HG03520 (cell line): ENCODE measurements around the gene SPECC1.

Experiments used
- ATAC-seq: cut with Tn5 transposase; IDR thresholded peaks from one replicate; pipeline ENCODE4 v1.9.1; 2021; ENCODE audit warnings: mild to moderate bottlenecking, moderate library complexity; ENCODE audit not compliant: unreplicated experiment

SPECC1 gene

DNA sequence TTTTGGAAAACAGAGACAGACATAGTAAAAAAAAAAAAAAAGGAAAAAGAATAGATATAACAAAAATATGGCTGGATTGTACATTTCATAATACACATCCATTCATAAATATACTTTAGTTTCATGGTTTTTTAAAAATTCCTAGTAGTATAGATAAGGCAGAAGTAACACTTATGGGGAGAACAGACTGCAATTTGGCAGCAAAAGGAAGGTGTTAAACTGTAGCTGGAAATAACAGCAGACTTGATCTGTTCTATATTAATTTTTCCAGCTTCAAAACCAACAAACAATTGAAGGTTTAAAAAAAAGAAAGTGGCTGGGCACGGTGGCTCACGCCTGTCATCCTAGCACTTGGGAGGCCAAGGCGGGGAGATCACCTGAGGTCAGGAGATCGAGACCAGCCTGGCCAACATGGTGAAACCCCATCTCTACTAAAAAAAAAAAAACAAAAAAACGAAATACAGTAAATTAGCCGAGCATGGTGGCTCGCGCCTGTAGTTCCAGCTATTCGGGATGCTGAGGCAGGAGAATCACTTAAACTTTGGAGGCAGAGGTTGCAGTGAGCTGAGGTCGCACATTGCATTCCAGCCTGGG lies 191.8 kb downstream of the SPECC1 start:
- no peak for ATAC-seq

DNA sequence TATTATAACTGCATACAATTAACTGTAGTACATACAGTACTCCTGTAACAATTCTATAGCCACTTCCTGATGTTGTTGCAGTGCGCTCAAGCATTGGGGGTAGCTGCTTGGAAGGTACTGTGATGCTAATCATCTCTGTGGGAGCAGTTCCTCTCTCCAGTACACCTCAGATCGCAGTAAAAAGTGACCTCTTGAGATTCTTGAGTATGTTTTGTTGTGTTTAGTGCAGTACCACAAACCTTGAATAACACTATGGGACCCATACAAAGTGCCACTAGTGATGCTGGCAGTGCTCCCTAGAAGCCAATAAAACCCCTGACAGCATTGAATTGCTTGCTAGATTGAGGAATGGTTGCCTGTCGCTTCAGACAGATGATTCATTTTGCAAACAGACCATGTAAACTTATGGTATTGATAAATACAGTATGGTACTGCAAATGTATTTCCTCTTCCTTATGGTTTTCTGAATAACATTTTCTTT lies 193.0 kb downstream of the SPECC1 start:
- ATAC-seq = no peak

DNA sequence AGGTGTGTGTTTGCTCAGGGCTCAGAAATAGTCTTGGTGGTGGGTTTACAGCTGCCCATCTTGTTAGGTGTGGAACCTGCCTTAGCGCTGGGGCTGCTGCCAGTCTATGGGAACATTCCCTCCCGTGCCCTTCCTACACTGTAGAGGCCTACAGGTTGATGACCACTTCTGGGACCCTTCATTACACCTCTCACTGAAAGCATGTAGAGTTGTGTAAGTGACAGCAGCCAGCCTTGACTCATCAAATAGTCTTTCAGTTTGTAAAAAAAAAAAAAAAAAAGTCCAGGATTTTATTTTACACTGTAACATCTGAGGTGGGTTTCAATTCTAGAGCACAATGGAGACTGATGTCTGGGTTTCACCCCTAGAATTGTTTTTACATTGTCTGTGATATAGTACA lies 193.9 kb downstream of the SPECC1 start:
- ATAC-seq = no peak

DNA sequence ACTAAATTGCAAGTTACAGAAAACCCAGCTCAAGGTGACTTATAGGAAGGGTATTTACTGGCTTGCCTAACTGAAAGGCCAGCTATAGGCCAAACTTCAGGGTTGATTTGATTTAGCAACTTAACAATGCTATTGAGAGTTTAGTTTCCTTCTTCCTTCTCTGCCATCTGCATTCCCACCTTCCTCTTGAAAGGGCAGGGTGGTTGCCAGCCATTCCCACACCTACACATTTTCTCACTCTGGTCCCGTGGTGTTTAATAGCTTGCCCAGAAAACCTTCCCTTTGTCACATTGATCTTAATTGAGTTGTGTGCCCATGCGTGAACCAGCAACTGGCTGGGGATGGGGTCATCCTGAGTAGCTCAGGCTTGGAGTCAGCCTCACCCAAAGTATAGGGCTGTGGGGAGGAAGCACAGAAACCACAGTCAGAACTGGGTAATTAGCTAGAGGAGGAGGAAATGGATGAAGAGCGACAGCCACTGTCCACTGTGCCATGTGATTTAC lies 194.7 kb downstream of the SPECC1 start:
- no peak for ATAC-seq

DNA sequence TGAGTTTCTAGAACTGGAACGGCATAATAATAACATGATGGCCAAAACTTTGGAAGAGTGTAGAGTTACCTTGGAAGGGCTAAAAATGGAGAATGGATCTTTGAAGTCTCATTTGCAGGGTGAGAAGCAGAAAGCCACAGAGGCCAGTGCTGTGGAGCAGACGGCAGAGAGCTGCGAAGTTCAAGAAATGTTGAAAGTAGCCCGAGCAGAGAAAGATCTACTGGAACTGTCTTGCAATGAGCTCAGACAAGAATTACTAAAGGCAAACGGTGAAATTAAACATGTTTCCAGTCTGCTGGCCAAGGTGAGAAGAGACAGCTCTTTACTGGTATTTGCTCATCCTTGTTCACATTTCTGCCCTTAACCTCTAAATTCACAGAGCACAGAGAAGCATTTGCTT lies 196.4 kb downstream of the SPECC1 start:
- no peak for ATAC-seq

DNA sequence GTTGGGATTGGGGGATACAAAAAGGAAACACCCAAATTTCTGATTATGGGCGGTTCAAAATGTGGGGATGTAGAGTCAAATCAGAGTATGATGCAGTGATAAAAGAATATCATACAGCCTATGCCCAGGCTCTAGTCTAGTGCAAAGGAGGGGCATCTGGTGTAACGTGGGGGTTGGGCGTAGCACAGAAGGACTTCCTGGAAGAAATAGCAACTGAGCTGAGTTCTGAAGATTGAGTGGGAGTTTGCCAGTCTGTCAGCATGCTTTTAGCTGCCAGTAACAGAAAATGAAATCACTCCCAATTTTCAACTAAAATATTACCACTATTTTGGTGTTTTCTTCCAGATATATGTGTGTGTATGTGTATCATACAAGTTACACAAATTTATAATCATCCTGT lies 196.9 kb downstream of the SPECC1 start:
- no peak for ATAC-seq

DNA sequence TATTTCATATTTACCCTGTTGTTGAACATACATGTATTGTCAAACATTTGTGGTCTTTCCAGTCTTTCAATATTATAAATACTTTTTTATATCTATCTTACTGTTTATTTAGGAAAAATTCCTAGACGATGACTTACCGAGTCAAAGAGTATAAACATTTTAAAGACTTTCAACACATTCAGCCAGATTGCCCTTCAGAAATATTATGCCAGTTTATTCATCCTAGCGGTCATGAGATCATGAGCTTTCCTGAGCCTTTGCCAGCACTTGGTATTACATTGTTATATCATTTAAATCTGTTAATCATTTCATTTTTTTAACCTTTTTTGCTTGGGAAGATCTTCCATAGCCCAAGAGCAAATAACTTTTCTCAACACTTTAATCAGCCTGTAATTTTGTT lies 197.4 kb downstream of the SPECC1 start:
- no peak for ATAC-seq

DNA sequence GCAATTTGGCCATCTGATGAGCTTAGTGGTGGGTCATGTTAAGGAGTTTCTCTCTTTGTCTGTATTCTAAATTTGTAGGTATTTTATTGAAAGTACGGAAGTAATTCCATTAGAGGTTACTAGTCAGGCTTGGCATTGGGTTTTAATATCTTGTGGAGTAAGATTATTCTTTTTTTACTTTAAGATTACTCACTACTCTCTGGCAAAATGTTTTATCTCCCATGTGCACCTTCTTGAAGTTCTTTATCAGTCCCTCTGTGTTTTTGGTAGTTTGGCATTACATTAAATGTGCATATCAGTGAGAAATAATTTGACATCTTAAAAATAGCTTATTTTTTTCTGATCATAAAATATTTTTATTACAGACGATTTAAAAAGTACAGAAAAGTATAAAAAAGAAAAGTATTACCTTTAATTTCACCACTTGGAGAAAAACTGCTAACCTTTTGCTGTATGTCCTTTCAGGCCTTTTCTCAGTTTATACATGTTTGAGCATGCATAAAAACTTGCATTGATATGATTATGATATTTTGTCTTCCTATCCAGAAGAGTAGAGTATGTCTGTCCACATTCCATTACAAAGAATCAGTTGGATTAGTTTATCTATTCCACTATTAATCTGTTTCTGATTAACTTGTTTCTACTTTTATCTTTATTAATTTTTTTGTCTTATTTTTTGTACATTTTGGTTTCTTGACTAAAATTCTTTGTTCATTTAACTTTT lies 198.3 kb downstream of the SPECC1 start:
- ATAC-seq = no peak

DNA sequence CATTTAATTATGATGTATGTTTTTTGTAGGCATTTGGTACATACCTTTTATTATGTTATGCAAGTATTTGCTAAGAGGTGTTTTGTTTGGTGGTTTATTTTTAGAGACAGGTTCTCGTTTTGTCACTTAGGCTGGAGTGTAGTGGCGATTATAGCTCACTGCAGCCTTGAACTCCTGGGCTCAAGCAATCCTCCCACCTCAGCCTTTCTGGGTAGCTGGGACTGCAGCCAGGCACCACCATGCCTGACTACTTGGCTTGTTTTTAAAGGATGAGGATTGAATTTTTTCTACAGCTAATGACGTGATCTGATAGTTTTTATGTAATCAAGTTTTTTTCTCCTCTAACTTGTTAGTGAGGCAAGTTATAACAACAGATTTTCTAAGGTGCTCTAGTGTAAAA lies 199.6 kb downstream of the SPECC1 start:
- ATAC-seq = no peak

DNA sequence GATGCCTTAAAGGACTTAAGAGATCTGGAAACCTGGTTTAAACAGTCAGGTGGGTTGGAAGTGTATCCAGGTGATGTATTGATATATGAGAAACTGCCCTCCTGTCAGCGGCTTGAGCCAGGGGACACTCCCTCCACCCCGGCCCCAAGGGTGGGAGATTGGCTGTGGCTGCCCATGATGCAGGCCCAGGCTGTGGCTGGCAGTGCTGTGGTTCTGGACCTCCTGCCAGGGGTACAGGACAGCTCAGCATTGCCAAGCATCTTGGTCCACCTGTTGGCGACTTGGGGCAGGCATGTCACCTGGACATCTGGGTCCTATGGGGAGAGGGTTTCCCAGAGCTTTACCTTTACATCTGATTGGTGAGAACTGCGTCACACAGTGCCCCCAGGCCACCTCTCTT lies 201.0 kb downstream of the SPECC1 start:
- ATAC-seq = no peak

DNA sequence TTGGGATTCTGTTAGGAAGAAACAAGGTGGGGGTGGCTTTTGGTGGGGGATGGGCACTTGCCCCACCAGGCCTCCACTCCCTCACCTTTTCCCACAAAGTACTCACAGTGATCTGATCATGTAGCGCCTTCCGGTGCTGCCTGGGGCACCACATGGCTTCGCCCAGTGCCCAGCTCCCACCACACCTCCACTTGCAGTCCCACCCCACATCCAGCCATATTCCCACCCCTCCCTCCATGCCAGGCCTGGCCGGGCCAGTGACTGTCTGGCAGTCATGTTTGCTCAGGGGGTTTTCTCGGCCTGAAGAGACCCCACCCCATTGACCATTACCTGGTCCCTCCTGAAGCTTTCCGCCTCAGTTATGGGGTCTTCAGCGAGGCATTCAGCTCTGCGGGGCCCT lies 201.5 kb downstream of the SPECC1 start:
- ATAC-seq = no peak

DNA sequence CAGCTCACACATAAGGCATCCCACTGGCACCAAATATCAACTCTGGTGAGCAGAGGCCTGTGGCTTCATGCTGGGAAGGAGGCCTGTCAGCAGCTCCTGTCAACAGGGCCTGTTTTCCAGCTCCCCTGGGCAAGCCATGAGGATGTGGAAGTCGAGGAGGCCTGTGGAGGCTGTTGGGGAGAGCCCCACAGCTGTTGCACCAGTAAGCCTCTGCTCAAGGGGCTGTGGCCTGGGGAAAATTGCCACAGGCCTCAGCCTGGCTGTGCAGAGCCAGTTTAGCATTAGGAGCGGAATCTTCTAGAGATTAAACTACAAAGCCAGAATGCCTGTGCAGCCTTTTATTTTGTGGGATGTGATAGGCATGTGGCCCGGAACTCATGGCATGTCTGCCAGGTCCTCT lies 202.1 kb downstream of the SPECC1 start:
- no peak for ATAC-seq

DNA sequence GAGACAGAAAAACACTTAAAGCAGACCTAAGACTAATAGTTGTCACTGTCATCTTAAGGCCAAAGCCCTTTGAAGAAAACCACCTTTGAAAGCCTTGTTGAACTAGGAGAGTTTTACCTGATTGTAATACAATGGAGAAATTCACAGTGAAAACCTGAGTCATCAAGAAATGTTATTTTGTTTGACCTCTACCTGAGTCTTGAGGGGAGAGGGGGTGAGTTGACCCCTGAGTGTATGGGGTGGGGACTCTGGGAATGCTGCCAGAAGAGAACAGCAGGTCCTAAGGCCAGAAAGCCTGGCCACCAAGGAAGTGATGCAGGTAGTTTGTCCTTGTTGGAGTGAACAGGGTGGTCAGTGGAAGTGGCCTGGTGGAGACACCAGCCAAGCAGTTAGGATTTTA lies 204.3 kb downstream of the SPECC1 start:
- ATAC-seq = no peak

DNA sequence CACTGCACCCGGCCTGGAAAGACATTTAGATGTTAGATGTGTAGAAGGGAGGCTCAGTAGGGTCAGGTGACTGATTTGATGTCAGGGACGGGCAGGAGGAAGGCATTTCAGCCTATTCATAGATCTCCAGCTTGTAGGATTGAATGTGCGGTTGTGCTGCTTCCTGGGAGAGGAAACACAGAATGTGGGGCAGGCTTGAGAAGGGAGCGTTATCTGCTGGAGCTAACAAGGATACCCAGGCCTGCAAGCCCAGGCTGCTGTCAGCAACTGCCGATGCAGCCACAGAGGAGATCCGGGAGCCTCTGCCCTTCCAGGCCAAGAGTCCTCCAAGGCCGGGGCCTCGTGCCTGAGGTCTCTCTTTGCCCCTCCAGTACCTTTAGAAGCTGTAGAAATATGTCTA lies 205.6 kb downstream of the SPECC1 start:
- no peak for ATAC-seq

DNA sequence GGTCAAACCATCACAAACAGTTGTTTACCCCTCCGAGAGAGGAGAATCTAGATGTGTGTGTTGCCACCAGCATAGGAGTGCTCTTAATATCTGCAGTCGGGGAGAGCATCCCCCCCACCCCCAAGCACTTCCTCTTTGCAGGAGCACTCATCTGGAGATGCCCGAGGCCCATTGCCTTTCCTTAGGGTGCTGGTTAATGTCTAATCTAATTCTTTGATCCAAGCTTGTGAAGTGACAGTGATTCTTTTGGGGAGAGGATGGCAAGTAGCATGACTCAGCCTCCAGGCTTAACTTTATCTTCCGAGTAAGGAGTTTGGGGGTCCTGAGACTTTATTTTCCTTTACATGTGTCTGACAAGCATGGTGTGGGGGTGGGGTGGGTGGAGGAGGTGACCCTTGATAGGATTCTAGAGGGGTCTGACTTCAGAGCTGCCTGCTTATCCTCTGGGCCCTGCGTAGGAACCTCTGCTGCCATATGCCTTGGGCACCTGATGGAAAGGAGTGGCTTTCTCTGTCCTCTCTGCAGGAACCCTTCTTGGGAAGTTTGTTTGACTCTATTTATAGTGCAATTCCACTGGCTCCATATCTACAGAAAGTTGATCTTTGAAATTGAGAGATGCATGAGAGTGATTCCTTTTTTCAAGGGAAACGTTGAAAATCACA lies 207.1 kb downstream of the SPECC1 start:
- no peak for ATAC-seq

DNA sequence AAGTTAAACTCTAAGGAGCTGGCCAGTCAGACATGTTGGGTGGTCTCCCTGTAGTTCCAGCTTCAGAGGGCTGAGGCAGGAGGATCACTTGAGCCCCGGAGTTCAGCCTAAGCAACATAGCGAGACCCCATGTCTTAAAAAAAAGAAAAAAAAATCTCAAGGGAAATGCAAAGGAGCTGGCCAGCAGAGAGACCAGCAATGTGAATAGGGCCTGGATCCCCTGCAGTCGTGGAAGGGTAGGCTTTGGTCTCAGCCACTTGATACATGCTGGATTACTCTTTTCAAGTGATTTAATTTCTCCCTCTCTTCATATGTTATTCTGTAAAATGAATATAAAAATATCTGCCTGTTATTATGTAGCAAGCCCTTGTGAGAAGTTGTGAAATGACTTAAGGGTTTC lies 207.7 kb downstream of the SPECC1 start:
- no peak for ATAC-seq

DNA sequence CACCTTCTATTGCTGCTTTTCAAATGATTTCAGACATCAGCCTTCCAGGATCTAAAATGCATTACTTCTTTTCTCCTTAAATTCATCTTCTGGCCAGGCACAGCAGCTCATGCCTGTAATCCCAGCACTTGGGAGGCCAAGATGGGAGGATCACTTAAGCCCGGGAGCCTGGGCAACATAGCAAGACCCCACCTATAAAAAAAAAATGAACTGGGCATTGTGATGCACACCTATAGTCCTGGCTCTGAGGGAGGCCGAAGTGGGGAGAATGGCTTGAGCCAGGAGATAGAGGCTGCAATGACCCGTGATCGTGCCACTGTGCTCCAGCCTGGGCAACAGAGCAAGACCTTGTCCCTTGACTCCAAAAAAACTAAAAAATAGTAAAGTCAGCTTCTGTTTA lies 208.5 kb downstream of the SPECC1 start:
- no peak for ATAC-seq

DNA sequence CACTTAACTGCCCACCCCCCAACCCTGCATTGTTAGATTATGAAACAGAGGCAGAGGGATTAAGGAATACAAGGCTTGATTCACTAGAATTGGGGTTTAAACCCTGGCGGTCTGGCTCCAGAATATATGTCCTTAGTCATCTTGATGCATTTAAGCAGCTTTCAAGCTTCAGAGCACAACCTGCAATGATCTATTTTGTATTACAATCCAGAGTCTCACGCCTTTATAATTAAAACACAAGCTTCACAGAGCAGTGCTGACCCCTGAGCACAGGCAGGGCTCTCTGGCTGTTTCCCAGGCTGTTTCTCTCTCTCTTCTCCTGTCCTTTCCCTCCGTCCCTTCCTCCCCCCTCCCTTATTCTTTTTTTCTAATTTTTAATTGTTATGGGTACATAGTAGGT lies 209.1 kb downstream of the SPECC1 start:
- ATAC-seq = no peak

DNA sequence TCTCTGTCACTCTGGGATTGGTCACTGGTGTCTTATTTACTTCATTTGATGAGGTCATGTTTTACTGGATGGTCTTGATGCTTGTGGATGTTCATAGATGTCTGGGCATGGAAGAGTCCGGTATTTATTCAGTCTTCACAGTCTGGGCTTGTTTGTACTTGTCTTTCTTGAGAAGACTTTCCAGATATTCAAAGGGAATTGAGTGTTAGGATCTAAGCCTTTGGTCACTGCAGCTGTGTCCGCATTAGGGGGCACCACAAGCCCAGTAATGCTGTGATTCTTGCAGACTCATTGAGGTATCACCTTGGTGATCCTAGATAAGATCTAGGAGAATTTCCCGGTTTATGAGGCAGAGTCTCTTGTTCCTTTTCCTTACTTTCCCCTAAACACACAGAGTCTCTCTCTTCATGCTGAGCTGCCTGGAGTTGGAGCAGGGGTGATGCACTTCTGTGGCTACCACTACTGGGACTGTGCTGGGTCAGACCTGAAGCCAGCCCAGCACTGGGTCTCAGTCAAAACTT lies 214.7 kb downstream of the SPECC1 start:
- no peak for ATAC-seq

DNA sequence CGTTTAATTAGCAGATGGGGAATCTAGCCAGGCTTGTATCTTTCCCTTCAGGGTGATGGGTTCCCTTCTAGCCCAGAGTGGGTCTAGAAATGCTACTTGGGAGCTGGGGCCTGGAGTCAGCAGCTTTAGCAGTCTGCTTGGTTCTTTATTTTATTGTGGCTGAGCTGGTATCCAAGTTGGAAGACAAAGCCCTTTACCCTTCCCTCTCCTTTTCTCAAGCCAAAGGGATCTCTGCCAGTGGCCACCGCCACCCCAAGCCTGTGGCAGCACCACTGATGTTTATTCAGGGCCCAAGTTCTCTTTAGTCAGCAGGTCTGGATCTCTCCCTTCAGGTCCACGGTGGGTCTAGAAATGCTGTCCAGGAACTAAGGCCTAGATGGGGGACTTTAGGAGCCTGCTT lies 215.2 kb downstream of the SPECC1 start:
- ATAC-seq = no peak

DNA sequence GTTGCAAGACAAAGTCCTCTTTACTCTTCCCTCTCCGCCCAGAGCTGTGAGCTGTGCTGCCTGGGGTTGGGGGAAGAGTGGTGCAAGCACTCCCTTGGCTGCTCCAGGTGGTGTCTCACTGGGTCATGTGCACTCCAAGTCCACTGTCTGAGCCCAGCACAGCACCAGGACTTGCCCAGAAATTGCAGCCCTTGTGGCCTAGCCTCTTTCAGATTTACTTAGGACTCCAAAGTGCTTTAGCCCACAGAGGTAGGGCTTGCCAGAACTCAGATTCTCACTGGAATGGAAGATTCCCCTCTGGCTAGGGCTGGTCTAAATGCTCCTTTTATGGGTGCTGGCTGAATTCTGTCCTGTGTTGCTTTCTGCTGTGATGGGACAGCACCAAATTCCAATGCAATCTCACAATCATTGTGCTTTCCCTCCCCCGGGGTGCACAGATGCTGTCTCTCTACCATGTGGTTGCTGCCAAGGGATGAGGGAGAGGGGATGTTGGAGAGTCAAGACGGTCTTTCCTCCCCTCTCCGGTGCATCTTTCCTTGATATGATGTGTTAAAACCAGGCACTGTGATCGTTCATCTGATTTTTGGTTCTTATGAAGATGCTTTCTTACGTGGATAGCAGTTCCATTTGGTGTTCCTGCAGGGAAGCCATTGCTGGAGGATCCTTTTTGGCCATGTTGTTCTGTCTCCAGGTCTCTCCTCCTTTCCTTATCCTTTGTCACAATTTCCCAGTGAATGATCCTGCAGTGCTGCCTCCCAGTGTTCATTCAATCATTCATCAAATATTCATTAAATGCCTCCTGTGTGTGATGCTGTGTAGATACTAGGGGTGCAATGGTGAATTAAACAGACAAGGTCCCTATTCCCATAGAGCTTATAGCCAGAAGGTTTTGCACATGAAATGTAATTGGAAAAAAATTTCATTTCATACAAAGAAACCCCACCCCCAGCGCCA lies 216.3 kb downstream of the SPECC1 start:
- ATAC-seq = no peak
